Measurements from ENCODE around the gene CD27.
A peak's percentile ranks its signal among the peaks of the same experiment; 100 is the strongest.
"Not testable (repeated sequence)": the region's sequence is repeated elsewhere in the genome, so short reads cannot be mapped to it uniquely, and the experiment has no call there.

CD27 gene

GRCh38 chr12:6444704-6445688 is at the start of gene CD27:
Gene CD27 (plus strand): TSS chr12:6444955. CDS start chr12:6445096, 141 bp downstream.
- no peak for DNase-seq

GRCh38 chr12:6396031-6396430 is 48.7 kb upstream of the CD27 start:
- no peak for DNase-seq

GRCh38 chr12:6399884-6400644 is 44.7 kb upstream of the CD27 start:
- no peak for DNase-seq

GRCh38 chr12:6404390-6404789 is 40.4 kb upstream of the CD27 start:
- no peak for DNase-seq

GRCh38 chr12:6405963-6406362 is 38.8 kb upstream of the CD27 start:
- no peak for DNase-seq

DNA sequence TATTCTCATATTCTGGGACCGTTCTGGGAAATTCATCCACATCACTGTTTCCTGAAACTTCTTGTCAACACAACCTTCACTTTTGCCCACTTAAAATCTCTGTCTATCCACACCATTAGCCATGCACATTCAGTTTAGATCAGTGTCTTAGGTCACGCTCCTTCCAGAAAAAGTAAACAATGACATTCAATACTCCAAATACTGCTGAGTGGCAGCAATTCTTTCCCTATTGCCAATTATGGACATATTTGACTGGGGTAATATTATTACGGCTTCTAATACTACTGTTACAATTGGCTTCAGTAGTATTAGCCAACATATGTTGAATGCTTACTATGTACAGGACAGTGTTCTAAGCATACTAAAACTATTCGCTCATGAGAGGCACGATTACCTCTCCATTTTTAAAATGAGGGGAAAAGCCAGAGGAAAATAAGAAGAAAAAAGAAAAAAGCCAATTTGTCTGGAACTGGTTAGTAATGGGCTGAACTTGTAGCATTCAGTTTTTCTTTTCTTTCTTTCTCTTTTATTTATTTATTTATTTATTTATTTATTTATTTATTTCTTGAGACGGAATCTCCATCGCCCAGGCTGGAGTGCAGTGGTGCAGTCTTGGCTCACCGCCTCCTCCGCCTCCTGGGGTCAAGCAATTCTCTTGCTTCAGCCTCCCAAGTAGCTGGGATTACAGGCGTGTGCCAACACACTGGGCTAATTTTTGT is 37.4 kb upstream of the CD27 start:
- no peak for DNase-seq

GRCh38 chr12:6416596-6416995 is 28.2 kb upstream of the CD27 start:
- no peak for DNase-seq

GRCh38 chr12:6418796-6419195 is 26.0 kb upstream of the CD27 start:
- DNase-seq, result no peak

GRCh38 chr12:6420364-6420763 is 24.4 kb upstream of the CD27 start:
- DNase-seq, result no peak

DNA sequence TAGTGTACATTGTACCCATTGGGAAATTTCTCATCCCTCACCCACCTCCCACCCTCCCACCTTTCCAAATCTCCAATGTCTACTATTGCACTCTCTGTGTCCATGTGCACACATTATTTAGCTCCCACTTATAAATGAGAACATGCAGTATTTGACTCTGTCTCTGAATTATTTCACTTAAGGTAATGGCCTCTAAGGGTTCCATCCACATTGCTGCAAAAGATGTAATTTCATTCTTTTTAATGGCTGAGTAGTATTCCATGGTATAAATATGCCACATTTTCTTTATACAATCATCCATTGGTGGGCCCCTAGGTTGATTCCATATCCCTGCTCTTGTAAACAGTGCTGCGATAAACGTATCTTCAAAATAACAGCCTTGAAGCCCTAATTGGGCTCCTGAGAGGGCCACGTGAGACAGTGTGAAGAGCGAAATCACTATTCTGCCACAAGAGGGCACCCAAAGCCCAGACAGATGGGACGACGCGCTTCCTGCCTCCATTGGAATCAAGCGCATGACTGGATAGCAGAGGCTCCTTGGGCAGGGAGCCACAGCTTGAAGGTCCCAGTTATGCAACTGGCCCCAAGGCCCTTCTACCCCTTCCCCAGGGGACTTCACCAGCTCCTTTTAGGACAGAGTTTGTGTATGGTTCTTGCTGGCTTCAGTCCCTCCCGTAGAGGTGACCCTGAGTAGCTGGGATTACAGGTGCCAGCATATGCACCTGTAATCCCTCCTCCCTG is 21.3 kb upstream of the CD27 start:
- DNase-seq, result peak; percentile 98

DNA sequence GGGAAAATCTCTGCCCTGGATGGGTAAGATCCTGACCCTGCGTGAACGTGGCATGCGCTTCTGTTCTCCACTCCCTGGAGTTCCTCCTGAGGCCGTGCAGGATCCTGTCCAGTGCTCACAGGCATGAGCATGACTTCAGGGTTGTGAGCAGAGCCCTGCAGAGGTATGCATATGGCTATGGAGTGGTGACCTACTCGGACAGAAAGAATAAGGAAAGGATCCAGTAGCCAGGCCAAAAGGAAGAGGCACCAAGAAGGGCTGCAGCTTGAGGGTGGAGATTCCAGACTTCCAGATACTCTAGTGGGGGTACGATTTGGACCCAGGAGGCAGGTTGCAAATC is 20.8 kb upstream of the CD27 start:
- no peak for DNase-seq

DNA sequence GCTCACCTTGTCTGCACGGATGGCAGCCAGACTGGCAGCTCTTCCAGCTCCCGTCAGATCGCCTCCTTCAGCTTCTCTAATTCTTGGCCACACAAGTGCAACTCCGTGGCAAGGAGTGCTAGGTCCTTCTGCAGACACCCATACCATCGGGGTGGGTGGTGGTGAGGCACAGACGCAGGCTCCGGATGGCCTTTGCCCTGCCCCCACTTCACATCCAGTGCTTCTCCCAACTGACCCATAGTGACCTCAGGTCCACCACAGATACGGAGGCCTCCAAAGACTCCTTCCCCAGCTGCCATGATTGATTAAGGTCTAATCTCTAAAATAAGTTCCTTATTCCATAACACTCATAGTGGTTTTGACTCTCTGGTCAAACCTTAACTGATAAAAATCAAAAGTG is 19.9 kb upstream of the CD27 start:
- DNase-seq, result no peak

GRCh38 chr12:6425590-6426531 is 18.9 kb upstream of the CD27 start:
- no peak for DNase-seq

DNA sequence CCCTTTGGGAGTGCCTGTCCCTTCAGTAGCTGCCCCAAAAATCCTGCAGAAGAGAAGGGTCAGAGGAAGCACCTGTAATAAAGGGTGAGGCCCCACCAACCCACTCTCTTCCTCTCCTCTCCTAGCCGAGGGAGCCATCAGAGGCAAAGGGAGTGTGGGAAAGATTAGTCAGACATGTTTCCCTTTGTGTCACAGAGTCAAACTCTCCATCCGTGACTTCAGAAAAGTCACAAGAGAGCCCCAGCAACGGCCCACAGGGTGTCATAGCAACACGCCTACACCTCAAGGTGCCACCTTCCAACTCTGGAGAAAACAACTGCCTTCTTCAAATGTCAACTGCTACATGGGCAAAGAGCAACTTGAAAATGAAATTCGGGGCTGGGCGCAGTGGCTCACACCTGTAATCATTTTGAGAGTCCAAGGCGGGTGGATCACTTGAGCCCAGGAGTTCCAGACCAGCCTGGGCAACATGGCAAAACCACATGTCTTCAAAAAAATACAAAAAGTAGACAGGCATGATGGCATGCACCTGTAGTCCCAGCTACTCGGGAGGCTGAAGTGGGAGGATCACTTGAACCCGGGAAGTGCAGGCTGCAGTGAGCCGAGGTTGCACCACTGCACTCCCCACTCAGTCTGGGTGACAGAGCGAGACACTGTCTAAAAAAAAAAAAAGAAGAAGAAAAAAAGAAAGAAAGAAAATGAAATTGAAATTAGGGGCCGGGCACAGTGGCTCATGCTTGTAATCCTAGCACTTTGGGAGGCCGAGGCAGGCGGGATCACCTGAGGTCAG is 17.7 kb upstream of the CD27 start:
- no peak for DNase-seq

GRCh38 chr12:6427796-6428195 is 17.0 kb upstream of the CD27 start:
- DNase-seq, result not testable (repeated sequence)

DNA sequence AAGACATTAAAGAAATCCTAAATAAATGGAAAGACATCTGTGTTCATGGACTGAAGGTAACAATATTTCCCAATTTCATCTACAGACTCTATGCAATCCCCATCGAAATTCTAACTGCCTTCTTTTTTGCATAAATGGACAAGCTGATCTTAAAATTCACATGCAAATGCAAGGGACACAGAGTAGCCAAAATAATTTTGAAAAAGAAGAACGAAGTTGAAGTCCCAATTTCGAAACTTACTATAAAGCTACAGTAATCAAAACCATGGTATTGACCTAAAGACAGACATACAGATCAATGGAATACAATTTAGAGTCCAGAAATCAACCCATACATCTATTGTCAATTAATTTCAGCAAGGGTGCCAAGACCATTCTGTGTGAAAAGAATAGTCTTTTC is 16.4 kb upstream of the CD27 start:
- no peak for DNase-seq

DNA sequence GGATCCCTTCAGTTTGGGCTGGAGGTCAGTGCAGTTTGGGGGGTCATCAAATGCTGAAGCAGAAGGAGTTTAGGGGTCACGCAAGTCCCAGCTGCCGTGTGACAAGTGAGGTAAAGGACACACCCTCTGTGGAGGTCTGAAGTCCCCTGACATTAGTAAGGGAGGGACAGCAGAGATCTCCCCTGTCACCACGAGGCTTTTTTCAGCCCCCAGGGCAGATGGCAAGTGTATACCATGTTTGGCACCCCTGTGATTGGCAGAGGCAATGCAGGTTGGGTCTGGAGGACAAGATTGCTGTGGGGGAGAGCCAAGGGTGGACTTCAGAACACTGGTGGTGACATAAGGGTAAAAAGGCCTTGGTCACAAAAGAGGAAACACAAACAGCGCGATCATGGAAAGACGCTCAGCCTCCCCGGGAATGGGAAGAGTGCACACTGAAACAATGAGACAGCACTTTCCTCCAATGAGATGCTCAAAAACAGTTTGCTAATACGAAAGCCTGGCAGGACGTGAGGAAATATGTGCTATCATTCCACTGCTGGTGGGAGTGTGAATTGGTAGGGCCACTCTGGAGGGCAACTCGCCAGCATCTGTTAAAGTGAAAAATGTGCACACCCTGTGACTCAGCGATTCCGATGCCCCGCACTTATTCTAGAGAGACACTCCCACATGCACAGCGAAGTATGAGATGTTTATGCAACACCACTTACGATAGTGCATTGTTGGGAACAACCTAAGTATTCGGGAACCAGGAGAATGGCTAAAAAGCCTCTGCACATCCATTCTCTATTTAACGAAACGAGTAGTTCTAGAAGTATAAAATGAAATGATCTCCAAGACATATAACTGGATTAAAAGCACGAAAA is 14.4 kb upstream of the CD27 start:
- no peak for DNase-seq

- DNase-seq, result no peak
These were observed 11.8 kb upstream of the CD27 start for GRCh38 chr12:6432991-6433390.

All from NCI-H2171 (cell line).